CD4-positive, alpha-beta T cell treated with Interleukin-6 for 4 hours (primary cell): ENCODE results near the gene RAD54L.
A peak's percentile ranks its signal among the peaks of the same experiment; 100 is the strongest.
"Not testable (repeated sequence)": the region's sequence is repeated elsewhere in the genome, so short reads cannot be mapped to it uniquely, and the experiment has no call there.

Experiments used
- DNase-seq: peaks from one replicate; pipeline ENCODE4 v3.0.0-alpha.2; 2020; ENCODE audit warnings: mixed read lengths

Gene RAD54L

GRCh38 chr1:46288485-46289133, 41.0 kb downstream of the RAD54L start:
- DNase-seq: no peak

GRCh38 chr1:46289134-46289494, 41.6 kb downstream of the RAD54L start:
- DNase-seq: no peak

DNA sequence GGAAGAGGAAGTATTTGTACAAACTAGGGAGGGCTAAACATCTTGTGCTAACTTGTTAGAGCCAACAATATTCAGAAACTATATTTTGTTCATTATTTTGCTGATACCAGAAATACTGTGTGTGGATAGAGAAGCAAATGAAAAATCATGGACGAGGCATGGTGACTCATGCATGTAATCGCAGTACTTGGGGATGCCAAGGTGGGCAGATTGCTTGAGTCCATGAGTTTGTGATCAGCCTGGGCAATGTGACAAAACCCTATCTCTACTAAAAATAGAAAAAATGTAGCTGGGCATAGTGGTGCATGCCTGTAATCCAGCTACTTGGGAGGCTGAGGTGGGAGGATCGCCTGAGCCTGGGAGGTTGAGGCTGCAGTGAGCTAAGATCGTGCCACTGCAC, 42.4 kb downstream of the RAD54L start:
- DNase-seq: no peak

GRCh38 chr1:46295306-46295705, 47.7 kb downstream of the RAD54L start:
- no peak for DNase-seq

GRCh38 chr1:46298387-46298786, 50.8 kb downstream of the RAD54L start:
- DNase-seq: no peak

DNA sequence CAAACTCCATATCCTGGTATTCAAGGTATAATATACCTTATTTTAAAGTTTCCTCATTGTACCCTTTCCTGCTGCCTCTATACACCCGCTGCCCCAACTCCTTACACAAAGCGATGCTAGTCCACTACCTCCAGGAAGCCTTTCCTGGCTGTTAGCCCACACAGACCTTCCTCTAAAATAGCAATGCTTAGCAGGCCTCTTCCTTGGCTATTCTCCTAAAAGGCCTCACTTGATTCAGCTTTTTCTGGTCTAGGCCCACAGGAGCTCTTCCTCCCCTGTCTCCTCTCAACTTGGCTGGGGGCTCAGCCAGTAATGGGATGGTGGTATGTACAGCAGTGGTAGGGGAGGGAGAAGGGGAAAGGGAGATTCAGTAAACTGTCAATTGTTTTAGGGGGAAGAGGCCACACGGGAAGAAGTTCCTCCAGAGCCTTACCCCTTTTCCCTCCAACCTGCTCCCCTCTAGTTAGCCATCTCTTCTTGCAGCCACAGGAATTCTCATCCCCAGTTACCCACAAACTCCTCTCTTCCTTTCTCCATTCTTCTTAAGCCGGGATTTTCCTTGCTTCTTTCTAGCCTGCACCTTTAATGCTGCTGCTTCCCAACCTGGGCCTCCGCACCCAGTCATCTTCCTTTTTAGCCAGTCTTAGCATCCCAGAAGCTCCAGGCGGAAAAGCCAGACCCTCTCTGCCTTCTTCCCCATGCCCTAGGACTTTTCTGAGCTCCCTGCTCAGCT, 53.3 kb downstream of the RAD54L start:
- DNase-seq: no peak

DNA sequence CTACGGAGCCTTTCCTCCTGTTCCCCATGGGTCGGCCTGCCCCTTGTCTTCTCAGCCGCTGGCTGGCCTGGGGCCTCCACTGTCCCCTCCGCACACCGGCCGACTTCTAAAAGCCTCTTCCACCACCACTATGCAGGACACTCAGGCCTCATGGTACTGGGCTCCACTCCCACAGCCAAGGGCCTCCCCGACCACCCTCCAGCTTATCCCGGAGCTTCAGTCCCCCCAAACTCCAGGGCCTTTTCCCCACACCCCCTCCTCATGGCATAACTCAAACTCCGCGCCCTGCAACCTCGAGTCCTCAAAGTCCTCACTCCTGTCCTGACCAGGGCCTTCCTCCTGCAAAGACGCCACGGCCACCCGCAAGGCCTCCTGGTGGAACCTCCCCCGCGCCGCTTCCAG, 53.8 kb downstream of the RAD54L start:
- DNase-seq: no peak

GRCh38 chr1:46301808-46302640, 54.5 kb downstream of the RAD54L start:
- peak; percentile 55 for DNase-seq

DNA sequence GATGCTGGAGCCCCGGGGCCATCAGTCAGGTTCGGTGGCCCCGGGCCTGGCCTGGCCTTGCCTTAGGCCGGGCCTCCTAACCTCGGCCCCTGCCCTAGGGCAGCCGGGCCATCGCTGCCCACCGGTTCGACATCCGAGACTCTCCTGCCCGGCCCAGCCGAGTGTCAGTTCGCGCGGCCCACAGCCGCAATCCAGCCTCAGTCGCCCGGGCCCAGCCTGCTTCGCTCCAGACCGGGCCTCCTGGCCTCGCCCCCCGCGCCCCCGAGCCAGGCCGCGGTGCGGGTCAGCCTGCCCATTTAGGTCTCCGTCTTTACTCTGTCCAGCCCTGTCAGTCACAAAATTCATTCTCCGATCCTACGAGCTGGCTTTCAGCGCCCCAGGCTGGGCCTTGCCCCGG, 55.1 kb downstream of the RAD54L start:
- peak; percentile 33 for DNase-seq

DNA sequence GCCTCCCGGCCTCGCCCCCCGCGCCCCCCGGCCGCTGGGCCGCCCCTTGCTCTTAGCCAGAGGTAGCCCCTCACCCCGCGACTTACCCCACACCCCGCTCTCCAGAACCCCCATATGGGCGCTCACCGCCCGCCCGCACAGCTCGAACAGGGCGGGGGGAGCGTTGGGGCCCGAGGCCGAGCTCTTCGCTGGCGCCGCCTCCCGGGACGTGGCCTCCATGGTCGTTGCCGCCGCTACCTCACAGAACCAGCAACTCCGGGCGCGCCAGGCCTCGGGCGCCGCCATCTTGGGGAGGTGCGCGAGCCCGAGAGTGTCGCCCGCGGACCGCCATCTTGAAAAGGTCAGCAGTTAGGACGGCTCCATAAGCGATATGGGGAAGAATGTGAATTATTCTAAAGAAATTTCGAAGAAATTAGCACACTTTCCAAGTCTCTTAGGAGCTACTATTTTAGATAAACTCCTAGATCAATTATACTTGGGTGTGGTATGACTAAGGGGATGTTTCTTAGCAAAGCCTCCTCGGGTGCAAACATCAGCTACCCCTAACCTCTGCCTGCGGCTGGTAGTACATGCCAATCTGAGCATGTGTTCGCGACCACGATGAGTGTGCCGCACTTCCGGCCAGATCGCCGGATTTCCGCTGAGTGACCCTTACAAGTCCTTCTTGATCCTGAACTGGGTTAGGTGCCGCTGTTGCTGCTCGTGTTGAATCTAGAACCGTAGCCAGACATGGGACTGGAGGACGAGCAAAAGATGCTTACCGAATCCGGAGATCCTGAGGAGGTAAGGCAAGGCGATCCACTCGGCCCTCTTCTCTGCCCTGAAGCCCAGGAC, 55.7 kb downstream of the RAD54L start, which contains the start of the genes LRRC41 and UQCRH:
Gene LRRC41, minus strand, starts transcription at position 579 of the 834 bp plus-strand sequence. Its CDS starts 294 bp downstream, at position 285.
Gene UQCRH, plus strand, starts transcription at position 661 of the 834 bp plus-strand sequence. Its CDS starts 69 bp downstream, at position 730.
- DNase-seq: peak; percentile 93

- no peak for DNase-seq
These were observed 56.3 kb downstream of the RAD54L start for GRCh38 chr1:46303872-46304326.

DNA sequence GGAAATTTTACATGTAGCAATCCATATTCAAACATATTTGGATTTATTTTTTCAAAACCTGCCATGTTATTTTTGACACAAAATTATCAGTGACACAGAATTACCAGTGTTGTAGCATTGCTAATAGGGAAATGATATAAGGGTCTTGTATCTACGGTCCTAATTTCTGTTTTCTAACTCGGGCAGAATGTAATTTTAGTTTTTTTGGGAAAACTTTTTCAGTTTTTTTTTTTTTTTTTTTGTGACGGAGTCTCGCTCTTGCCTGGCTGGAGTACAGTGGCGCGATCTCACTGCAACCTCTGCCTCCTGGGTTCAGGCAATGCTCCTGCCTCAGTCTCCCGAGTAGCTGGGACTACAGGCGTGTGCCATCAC, 58.6 kb downstream of the RAD54L start:
- DNase-seq: no peak

DNA sequence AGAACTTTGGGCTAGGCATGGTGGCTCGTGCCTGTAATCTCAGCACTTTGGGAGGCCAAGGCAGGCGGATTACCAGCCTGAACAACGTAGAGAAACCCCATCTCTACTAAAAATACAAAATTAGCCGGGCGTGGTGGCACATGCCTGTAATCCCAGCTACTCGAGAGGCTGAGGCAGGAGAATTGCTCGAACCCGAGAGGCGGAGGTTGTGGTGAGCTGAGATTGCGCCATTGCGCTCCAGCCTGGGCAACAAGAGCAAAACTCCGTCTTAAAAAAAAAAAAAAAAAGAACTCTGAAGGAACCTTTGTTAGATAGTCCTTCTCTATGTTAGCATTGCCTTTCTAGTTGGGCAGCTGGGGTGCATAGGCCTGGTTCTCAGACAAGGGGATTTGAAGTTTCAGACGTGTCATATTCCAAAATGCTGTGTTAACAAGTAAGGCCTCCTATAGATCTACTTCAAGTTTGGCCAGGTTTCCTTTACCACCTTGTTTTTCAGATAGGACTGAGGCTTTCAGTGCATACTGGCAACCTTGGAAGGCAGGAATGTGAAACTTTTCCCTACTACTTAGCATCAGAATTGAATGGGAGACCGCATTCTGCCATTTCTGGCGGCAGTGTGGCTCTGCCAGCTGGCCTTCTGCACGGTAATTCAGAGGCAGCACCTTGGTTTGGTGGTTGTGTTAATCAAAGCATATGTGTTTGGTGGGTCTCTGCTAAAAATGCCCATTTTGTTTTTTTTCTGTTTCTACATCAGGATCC, 62.0 kb downstream of the RAD54L start:
- DNase-seq: no peak

DNA sequence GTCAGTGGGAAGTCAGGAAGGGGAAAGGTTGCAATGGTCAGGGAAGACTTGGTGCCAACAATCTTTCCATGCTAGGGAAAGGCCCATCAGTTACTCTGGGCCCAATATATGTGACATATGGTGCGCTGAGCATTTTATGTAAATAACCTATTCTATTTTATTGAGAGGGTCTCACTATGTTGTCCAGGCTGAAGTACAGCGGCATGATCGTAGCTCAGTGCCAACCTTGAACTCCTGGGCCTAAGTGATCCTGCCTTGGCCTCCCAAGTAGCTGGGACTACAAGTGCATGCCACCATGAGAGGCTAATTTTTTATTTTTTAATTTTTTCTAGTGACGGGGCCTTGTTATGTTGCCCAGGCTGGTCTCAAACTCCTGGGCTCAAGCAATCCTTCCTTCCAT, 62.8 kb downstream of the RAD54L start:
- no peak for DNase-seq

- DNase-seq: no peak
These were observed 68.3 kb downstream of the RAD54L start for GRCh38 chr1:46315669-46316403.

DNA sequence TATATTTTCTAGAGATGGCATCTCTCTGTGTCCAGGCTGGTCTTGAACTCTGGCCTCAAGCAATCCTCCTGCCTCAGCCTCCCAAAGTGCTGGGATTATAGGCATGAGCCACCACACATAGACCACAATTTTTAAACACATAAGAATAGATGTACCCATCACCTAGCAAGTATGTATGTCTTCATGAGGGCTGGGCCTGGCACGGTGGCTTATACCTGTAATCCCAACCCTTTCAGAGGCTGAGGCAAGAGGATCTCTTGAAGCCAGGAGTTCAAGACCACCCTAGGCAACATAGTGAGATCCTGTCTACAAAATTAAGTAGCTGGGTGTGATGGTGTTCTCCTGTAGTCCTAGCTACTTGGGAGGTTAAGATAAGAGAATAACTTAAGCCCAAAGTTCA, 69.8 kb downstream of the RAD54L start:
- DNase-seq: no peak

DNA sequence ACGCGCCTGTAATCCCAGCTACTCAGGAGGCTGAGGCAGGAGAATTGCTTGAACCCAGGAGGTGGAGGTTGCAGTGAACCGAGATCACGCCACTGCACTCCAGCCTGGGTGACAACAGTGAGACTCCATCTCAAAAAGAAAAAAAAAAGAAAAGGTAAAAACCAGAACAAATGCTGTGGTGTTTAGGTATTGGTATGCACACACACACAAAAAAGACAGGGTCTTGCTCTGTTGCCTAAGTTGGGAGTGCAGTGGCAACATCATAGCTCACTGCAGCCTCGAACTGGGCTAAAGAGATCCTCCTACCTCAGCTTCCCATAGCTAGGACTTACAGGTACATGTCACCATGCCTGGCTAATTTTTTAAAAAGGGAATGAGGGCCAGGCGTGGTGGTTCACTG, 71.7 kb downstream of the RAD54L start:
- not testable (repeated sequence) for DNase-seq

DNA sequence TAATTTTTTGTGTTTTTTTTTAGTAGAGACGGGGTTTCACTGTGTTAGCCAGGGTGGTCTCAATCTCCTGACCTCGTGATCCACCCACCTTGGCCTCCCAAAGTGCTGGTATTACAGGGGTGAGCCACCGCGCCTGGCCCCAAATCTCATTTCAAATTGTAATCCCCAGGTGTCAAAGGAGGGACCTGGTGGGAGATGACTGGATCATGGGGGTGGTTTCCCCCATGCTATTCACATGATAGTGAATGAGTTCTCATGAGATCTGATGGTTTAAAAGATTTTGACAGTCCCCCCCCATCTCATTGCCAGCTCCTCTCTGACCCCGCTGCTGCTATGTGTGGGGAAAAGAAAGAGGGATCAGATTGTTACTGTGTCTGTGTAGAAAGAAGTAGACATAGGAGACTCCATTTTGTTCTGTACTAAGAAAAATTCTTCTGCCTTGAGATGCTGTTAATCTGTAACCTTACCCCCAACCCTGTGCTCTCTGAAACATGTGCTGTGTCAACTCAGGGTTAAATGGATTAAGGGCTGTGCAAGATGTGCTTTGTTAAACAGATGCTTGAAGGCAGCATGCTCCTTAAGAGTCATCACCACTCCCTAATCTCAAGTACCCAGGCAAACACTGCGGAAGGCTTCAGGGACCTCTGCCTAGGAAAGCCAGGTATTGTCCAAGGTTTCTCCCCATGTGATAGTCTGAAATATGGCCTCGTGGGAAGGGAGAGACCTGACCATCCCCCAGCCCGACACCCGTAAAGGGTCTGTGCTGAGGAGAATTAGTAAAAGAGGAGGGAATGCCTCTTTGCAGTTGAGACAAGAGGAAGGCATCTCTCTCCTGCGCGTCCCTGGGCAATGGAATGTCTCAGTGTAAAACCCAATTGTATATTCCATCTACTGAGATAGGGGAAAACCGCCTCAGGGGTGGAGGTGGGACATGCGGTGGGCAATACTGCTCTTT, 72.7 kb downstream of the RAD54L start:
- not testable (repeated sequence) for DNase-seq

DNA sequence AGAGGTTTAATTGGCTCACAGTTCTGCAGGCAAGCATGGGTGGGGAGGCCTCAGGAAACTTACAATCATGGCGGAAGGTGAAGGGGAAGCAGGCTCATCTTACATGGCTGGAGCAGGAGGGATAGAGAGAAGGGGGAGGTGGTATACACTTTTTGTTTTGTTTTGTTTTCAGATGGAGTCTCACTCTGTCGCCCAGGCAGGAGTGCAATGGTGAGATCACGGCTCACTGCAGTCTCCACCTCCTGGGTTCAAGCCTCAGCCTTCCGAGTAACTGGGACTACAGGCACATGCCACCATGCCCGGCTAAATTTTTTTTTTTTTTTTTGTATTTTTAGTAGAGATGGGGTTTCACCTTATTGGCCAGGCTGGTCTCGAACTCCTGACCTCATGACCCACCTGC, 74.6 kb downstream of the RAD54L start:
- not testable (repeated sequence) for DNase-seq
